ENCODE results near the gene COG7. TPM values are rescaled to one million over a fixed set of nuclear protein-coding genes. Genes with fewer than 3 reads are reported as not detected.

COG7 gene
- polyA plus RNA-seq, 1 of the 3 experiments (the other 2 are of a cell fraction), result 33.0 TPM

DNA sequence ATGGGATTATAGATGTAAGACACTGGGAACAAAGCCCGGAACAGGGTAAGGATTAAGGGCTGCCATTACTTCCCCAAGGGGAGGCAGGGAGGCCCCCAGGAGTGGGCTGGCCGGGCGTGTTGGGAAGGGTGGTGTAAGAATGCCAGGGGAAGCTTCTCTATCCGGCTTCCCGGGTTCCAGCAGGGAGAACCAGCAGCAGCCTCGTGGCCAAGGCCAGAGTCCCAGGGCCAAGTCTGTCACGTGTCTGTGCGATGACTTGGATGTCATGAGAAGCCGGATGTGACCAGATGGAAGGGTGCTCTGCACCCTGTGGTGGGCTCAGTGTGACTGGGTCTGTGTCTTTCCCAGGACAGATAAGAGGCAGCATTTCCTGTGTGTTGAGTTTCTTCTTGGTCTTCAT is 98.7 kb downstream of the COG7 start:
- Histone ChIP-seq H3K9me2 (no peaks in the 10 kb centered on the region), H3K4me1 (ENCODE audit: control insufficient read depth in 1 of 2, insufficient read depth in 2 of 2, low read depth in 1 of 2, low read length in 1 of 2) (no peaks in the 10 kb centered on the region), H3K4me3 (ENCODE audit: low read depth in 2 of 2, low read length in 1 of 2) (no peak overlapping the region), H3K4me2 (no peak overlapping the region), H3K36me3 (replicated peaks in 1 of 2; ENCODE audit: control insufficient read depth in 1 of 2, insufficient read depth in 2 of 2, low read length in 1 of 2) (no peaks in the 10 kb centered on the region), H3K27me3 (ENCODE audit: insufficient read depth) (no peaks in the 10 kb centered on the region), H2AFZ (ENCODE audit: low read depth) (no peak overlapping the region), H3K9ac (no peak overlapping the region), H4K20me1 (ENCODE audit: insufficient read depth) (no peaks in the 10 kb centered on the region), H3K9me3 (no peaks in the 10 kb centered on the region), H3F3A (replicated peaks; ENCODE audit: insufficient read depth) (no peaks in the 10 kb centered on the region), H3K27ac (ENCODE audit: low read depth in 2 of 2, low read length in 1 of 2) (no peak overlapping the region), H3K79me2 (ENCODE audit: insufficient read depth) (no peaks in the 10 kb centered on the region)
- 38% methylated on average over 9 of the region's 9 CpGs for WGBS (ENCODE audit: low lambda C conversion rate)
- ChIA-PET POLR2A (no interaction called here), CTCF (no interaction called here)
- TF ChIP-seq RCOR1 (IDR thresholded peaks at IDR 0.05; ENCODE audit: low read length) (no peak), NFIC (IDR thresholded peaks at IDR 0.05; ENCODE audit: borderline replicate concordance) (no peak), RAD21 (IDR thresholded peaks at IDR 0.05; ENCODE audit: low read length) (no peak), RXRA (IDR thresholded peaks at IDR 0.05; ENCODE audit: borderline replicate concordance, low read depth) (no peak), GATA2 (CRISPR knock-in tag; IDR thresholded peaks at IDR 0.05) (no peak), SMC3 (IDR thresholded peaks at IDR 0.05; ENCODE audit: low read depth, low read length) (no peak), TAF1 (IDR thresholded peaks at IDR 0.05; ENCODE audit: borderline replicate concordance, low read depth, low read length) (no peak), EP300 (IDR thresholded peaks at IDR 0.05; ENCODE audit: borderline replicate concordance in 1 of 2, low read depth in 1 of 2, low read length in 1 of 2) (no peak), JUND (IDR thresholded peaks at IDR 0.05) (no peak), POLR2AphosphoS5 (IDR thresholded peaks at IDR 0.05; ENCODE audit: low read depth, low read length) (no peak)
- TF ChIP-seq, protein P1, sequence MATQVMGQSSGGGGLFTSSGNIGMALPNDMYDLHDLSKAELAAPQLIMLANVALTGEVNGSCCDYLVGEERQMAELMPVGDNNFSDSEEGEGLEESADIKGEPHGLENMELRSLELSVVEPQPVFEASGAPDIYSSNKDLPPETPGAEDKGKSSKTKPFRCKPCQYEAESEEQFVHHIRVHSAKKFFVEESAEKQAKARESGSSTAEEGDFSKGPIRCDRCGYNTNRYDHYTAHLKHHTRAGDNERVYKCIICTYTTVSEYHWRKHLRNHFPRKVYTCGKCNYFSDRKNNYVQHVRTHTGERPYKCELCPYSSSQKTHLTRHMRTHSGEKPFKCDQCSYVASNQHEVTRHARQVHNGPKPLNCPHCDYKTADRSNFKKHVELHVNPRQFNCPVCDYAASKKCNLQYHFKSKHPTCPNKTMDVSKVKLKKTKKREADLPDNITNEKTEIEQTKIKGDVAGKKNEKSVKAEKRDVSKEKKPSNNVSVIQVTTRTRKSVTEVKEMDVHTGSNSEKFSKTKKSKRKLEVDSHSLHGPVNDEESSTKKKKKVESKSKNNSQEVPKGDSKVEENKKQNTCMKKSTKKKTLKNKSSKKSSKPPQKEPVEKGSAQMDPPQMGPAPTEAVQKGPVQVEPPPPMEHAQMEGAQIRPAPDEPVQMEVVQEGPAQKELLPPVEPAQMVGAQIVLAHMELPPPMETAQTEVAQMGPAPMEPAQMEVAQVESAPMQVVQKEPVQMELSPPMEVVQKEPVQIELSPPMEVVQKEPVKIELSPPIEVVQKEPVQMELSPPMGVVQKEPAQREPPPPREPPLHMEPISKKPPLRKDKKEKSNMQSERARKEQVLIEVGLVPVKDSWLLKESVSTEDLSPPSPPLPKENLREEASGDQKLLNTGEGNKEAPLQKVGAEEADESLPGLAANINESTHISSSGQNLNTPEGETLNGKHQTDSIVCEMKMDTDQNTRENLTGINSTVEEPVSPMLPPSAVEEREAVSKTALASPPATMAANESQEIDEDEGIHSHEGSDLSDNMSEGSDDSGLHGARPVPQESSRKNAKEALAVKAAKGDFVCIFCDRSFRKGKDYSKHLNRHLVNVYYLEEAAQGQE (IDR thresholded peaks at IDR 0.05; ENCODE audit: low read depth, low read length), result no peak
- TF ChIP-seq, protein P2, sequence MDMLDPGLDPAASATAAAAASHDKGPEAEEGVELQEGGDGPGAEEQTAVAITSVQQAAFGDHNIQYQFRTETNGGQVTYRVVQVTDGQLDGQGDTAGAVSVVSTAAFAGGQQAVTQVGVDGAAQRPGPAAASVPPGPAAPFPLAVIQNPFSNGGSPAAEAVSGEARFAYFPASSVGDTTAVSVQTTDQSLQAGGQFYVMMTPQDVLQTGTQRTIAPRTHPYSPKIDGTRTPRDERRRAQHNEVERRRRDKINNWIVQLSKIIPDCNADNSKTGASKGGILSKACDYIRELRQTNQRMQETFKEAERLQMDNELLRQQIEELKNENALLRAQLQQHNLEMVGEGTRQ (IDR thresholded peaks at IDR 0.05; ENCODE audit: borderline replicate concordance, low read depth, low read length), result no peak
- no peak for DNase-seq

DNA sequence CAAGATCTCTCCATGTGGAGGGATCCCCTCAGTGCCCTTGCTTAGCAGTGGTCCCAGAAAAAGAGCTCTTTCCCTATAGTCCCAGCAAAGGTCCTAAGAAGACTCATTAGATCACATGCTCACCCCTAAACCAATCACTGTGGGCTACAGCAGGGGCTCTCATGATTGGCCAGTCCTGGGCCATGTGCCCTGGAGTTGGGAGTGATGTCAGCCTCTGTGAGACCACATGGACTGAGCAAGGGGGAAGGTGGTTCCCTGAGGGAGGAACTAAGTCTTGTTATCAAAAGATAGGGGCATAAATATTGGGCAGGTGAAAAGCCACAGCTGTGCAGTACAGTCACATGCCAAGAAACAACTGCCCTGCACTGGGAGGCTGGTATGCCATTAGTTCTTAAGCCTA is 99.5 kb downstream of the COG7 start:
- Histone ChIP-seq H3K4me3 (ENCODE audit: low read depth in 2 of 2, low read length in 1 of 2) (no peak overlapping the region), H3F3A (replicated peaks; ENCODE audit: insufficient read depth) (no peaks in the 10 kb centered on the region), H3K4me1 (ENCODE audit: control insufficient read depth in 1 of 2, insufficient read depth in 2 of 2, low read depth in 1 of 2, low read length in 1 of 2) (no peaks in the 10 kb centered on the region), H2AFZ (ENCODE audit: low read depth) (no peak overlapping the region), H3K79me2 (ENCODE audit: insufficient read depth) (no peaks in the 10 kb centered on the region), H3K36me3 (replicated peaks in 1 of 2; ENCODE audit: control insufficient read depth in 1 of 2, insufficient read depth in 2 of 2, low read length in 1 of 2) (no peaks in the 10 kb centered on the region), H3K27me3 (ENCODE audit: insufficient read depth) (no peaks in the 10 kb centered on the region), H3K27ac (ENCODE audit: low read depth in 2 of 2, low read length in 1 of 2) (no peak overlapping the region), H3K9me2 (no peaks in the 10 kb centered on the region), H3K9ac (no peak overlapping the region), H3K4me2 (no peak overlapping the region), H3K9me3 (no peaks in the 10 kb centered on the region), H4K20me1 (ENCODE audit: insufficient read depth) (no peaks in the 10 kb centered on the region)
- ChIA-PET CTCF (interaction anchor here (1.6 kb wide), 1 partner anchor 10 kb away, joined by 3 read pairs; no protein-coding TSS in a partner anchor), POLR2A (no interaction called here)
- no peak for DNase-seq
- no peak for TF ChIP-seq POLR2AphosphoS5 (IDR thresholded peaks at IDR 0.05; ENCODE audit: low read depth, low read length)
